Stimulated activated naive CD8-positive, alpha-beta T cell treated with anti-CD3 and anti-CD28 coated beads, Interleukin-15, Interleukin-2, amounts not matched to agents 100 ng/mL and 50 ng/mL, for 24 hours (primary cell): Measurements from ENCODE around the gene SUCLA2.

Experiments used
- H3K27ac Mint-ChIP-seq: one replicate; pipeline ENCODE4 v1.8.0; 2021; ENCODE audit warnings: mild to moderate bottlenecking, mixed read lengths
- H3K27me3 Mint-ChIP-seq: one replicate; pipeline ENCODE4 v1.8.0; 2021; ENCODE audit warnings: mixed read lengths
- H3K36me3 Mint-ChIP-seq: one replicate; pipeline ENCODE4 v1.8.0; 2021; ENCODE audit warnings: low read depth, mixed read lengths
- H3K4me1 Mint-ChIP-seq: one replicate; pipeline ENCODE4 v1.8.0; 2021; ENCODE audit warnings: low read depth, mixed read lengths
- H3K4me3 Mint-ChIP-seq: one replicate; pipeline ENCODE4 v1.8.0; 2021; ENCODE audit warnings: mild to moderate bottlenecking, mixed read lengths
- H3K9me3 Mint-ChIP-seq: one replicate; pipeline ENCODE4 v1.8.0; 2021; ENCODE audit warnings: mixed read lengths

The SUCLA2 gene

DNA sequence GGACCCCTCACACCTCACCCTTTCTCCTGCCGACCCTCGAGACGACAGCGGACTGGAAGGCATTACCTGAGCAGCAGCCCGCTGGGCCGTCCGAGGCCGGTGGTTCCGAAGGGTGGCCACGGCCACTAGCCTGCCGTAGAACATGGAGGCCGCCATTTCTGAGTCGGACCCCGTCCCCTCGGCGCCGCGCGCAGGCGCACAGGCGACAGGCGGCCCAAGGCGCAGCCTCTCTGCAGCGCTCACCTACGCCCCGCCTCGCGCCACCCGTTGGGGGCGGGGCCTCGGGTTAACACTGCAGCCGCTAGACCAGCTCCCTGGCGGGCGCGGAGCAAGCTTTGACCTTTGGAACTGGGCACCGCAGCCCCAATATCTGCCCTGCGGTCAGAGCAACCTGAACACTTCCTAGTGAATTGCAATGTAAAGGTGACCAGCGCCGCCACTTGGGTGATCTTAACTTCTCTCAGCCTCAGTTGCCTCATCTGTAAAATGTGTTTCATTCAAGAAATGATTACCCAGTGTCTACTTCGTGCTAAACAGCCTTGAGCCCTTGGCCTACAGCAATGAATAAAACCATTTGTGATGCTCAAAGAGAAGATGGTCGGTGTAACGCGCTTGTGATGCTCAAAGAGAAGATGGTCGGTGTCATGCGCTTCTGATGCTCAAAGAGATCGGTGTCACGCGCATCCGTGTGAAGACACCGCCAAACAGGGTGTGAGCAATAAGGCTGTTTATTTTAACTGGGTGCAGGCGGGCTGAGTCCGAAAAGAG lies at the start of gene SUCLA2:
Gene SUCLA2 (minus strand): TSS at position 160 of the 768 bp plus-strand sequence. CDS start 4 bp downstream, at position 156.
- peaks cover 44% of the 10 kb centered on the region for H3K4me1 Mint-ChIP-seq
- H3K27me3 Mint-ChIP-seq, result no peaks in the 10 kb centered on the region
- H3K9me3 Mint-ChIP-seq, result no peaks in the 10 kb centered on the region
- peaks cover 18% of the 10 kb centered on the region for H3K36me3 Mint-ChIP-seq
- H3K4me3 Mint-ChIP-seq, result peak within 1 kb of the TSS; percentile 96
- H3K27ac Mint-ChIP-seq, result peak within 1 kb of the TSS; percentile 83

GRCh38 chr13:48050550-48050949 lies 49.5 kb upstream of the SUCLA2 start:
- H3K4me3 Mint-ChIP-seq, result no peak overlapping the region
- no peaks in the 10 kb centered on the region for H3K9me3 Mint-ChIP-seq
- H3K4me1 Mint-ChIP-seq, result no peaks in the 10 kb centered on the region
- peaks cover 70% of the 10 kb centered on the region for H3K36me3 Mint-ChIP-seq
- H3K27me3 Mint-ChIP-seq, result no peaks in the 10 kb centered on the region
- H3K27ac Mint-ChIP-seq, result no peak overlapping the region

- Mint-ChIP-seq H3K4me1 (peaks cover 19% of the 10 kb centered on the region), H3K36me3 (peaks cover 60% of the 10 kb centered on the region)
Observed at GRCh38 chr13:48043789-48044503, 42.9 kb upstream of the SUCLA2 start.

GRCh38 chr13:48042894-48043293 lies 41.8 kb upstream of the SUCLA2 start:
- Mint-ChIP-seq H3K9me3 (no peaks in the 10 kb centered on the region), H3K4me3 (no peak overlapping the region), H3K27me3 (no peaks in the 10 kb centered on the region), H3K36me3 (peaks cover 55% of the 10 kb centered on the region), H3K4me1 (peaks cover 28% of the 10 kb centered on the region), H3K27ac (peak overlapping the region; percentile 29)

More at GRCh38 chr13:48043789-48044503, 42.9 kb upstream of the SUCLA2 start:
- Mint-ChIP-seq H3K27ac (peak overlapping the region; percentile 65), H3K9me3 (no peaks in the 10 kb centered on the region), H3K4me3 (no peak overlapping the region), H3K27me3 (no peaks in the 10 kb centered on the region)

- peaks cover 43% of the 10 kb centered on the region for H3K4me1 Mint-ChIP-seq
- H3K36me3 Mint-ChIP-seq, result peaks cover 39% of the 10 kb centered on the region
- no peaks in the 10 kb centered on the region for H3K9me3 Mint-ChIP-seq
- H3K27ac Mint-ChIP-seq, result no peak overlapping the region
- no peak overlapping the region for H3K4me3 Mint-ChIP-seq
- no peaks in the 10 kb centered on the region for H3K27me3 Mint-ChIP-seq
Observed at GRCh38 chr13:48040896-48041295, 39.8 kb upstream of the SUCLA2 start.

GRCh38 chr13:48040049-48040448 lies 39.0 kb upstream of the SUCLA2 start:
- Mint-ChIP-seq H3K4me3 (no peak overlapping the region), H3K27ac (peak overlapping the region; percentile 31), H3K4me1 (peaks cover 43% of the 10 kb centered on the region), H3K27me3 (no peaks in the 10 kb centered on the region), H3K9me3 (no peaks in the 10 kb centered on the region), H3K36me3 (peaks cover 37% of the 10 kb centered on the region)

- Mint-ChIP-seq H3K4me3 (peak overlapping the region; percentile 95), H3K9me3 (no peaks in the 10 kb centered on the region), H3K36me3 (peaks cover 41% of the 10 kb centered on the region), H3K27me3 (no peaks in the 10 kb centered on the region), H3K4me1 (peaks cover 35% of the 10 kb centered on the region), H3K27ac (peak overlapping the region; percentile 98)
Observed at GRCh38 chr13:48038761-48039160, 37.7 kb upstream of the SUCLA2 start.

DNA sequence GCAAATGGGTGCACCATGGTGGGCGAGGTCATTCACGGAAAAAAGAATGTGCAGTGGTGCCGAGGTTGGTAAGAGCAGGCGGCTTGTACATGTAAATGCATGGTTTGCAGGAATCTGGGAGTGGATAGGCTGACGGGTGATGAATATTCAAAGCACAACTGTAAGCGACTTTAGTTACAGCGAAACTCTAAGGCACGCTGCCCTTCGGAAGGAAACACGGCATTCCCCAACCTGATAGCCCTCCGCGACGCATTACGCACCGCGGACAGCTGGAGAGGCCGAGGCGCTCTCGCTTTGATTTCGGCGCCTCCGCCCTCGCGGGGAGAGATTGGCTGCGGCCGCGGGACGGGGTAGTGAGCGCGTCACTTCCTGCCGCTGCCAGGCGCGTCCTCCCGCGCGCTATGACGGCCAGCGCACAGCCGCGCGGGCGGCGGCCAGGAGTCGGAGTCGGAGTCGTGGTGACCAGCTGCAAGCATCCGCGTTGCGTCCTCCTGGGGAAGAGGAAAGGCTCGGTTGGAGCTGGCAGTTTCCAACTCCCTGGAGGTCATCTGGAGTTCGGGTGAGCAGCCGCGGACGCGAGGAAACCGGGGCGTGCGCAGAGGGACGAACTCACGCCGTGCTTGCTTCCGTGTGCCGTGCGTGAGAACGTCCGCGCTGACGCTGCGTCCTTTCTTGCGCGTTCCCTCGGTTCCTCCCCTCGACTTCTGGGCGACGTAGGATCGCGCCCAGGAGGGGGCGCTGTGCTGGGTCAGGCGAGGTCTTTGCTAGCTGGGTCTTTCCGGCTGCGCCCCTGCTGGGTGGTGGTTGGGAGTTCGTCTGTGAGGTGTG lies 36.5 kb upstream of the SUCLA2 start, which contains the start of gene NUDT15:
Gene NUDT15 (plus strand): TSS at position 381 of the 828 bp plus-strand sequence. CDS start 21 bp downstream, at position 402.
- Mint-ChIP-seq H3K27me3 (no peaks in the 10 kb centered on the region), H3K36me3 (peaks cover 38% of the 10 kb centered on the region), H3K27ac (peak within 1 kb of the TSS; percentile 98), H3K9me3 (no peaks in the 10 kb centered on the region), H3K4me3 (peak within 1 kb of the TSS; percentile 95), H3K4me1 (peaks cover 32% of the 10 kb centered on the region)

DNA sequence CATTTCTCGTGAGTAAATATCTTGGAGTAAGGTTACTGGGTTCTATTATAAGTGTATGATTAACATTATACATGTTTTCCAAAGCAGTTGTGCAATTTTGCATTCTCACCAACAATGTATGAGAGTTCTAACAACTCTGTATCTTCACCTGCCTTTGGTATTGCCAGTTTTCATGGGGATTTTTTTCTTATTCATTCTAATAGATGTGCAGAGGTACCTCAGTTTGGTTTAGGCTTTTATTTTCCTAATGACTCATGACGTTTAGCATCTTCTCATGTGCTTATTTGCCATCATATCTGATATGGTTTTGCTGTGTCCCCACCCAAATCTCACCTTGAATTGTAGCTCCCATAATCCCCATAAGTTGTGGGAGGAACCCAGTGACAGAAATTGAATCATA lies 28.8 kb upstream of the SUCLA2 start:
- H3K36me3 Mint-ChIP-seq, result peaks cover 41% of the 10 kb centered on the region
- no peaks in the 10 kb centered on the region for H3K4me1 Mint-ChIP-seq
- no peaks in the 10 kb centered on the region for H3K9me3 Mint-ChIP-seq
- no peak overlapping the region for H3K4me3 Mint-ChIP-seq
- H3K27ac Mint-ChIP-seq, result no peak overlapping the region
- H3K27me3 Mint-ChIP-seq, result no peaks in the 10 kb centered on the region

DNA sequence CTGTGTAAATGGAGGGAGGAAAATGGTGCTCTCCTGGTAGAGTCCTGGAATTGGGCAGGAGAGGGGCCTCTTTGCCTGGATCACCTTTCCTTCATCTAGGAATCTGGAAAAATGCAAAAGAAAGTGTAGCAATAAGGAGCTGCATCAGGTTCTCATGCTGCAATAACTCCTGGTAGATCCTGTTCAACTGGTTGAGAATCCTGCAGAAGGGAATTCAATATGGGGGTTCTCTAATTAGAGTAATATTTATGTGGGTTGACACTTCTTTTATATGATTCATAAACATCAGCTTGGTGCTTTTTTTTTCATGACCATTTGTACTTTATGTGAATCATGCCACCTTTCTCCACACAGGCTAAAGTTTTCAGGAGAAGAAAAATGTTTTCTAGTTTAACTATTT lies 27.0 kb upstream of the SUCLA2 start:
- no peaks in the 10 kb centered on the region for H3K9me3 Mint-ChIP-seq
- H3K4me3 Mint-ChIP-seq, result no peak overlapping the region
- H3K27ac Mint-ChIP-seq, result no peak overlapping the region
- peaks cover 36% of the 10 kb centered on the region for H3K36me3 Mint-ChIP-seq
- H3K27me3 Mint-ChIP-seq, result no peaks in the 10 kb centered on the region
- no peaks in the 10 kb centered on the region for H3K4me1 Mint-ChIP-seq

DNA sequence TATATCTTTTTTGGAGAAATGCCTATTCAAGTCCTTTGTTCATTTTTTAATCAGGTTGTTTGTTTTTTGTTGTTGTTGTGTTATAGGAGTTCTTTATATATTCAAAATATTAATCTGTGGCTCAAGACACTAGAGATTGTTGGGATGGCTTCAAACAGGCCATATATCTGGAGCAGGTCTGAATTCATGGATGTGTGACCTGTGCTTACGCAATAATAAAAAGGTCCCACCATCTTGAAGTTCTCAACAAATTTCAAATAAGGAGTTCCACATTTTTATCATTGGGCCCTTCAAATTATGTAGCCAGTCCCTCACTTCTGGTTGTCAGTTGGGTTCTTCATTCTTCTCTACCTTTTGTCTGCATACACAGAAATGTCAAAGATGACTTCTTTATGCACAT lies 18.7 kb upstream of the SUCLA2 start:
- Mint-ChIP-seq H3K27ac (no peak overlapping the region), H3K4me1 (no peaks in the 10 kb centered on the region)

GRCh38 chr13:48018637-48019036 lies 17.6 kb upstream of the SUCLA2 start:
- peaks cover 10% of the 10 kb centered on the region for H3K36me3 Mint-ChIP-seq
- H3K27me3 Mint-ChIP-seq, result no peaks in the 10 kb centered on the region
- no peak overlapping the region for H3K4me3 Mint-ChIP-seq
- H3K27ac Mint-ChIP-seq, result no peak overlapping the region
- no peaks in the 10 kb centered on the region for H3K9me3 Mint-ChIP-seq
- no peaks in the 10 kb centered on the region for H3K4me1 Mint-ChIP-seq

More for the DNA sequence above, 18.7 kb upstream of the SUCLA2 start:
- Mint-ChIP-seq H3K27me3 (no peaks in the 10 kb centered on the region), H3K4me3 (no peak overlapping the region), H3K9me3 (no peaks in the 10 kb centered on the region), H3K36me3 (peaks cover 10% of the 10 kb centered on the region)

DNA sequence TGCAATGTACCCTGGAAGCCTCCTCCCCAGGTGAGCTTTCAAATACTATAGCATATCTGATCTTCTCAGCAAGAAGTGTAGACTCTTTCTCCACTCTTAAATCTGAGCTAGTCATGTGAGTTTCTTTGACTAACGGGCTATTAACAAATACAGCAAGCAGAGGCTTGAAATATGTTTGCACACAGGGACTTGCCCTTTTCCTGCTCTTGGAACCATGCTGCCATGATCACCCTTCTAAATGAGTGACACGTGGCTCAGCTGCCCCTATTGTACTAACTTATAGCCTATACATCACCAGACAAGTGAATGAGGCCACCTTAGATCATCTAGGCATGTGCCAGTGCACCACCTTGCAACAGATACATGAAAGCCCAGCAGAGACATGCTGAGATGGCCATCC lies 13.3 kb upstream of the SUCLA2 start:
- Mint-ChIP-seq H3K4me1 (no peaks in the 10 kb centered on the region), H3K9me3 (no peaks in the 10 kb centered on the region), H3K27ac (no peak overlapping the region), H3K27me3 (no peaks in the 10 kb centered on the region), H3K4me3 (no peak overlapping the region), H3K36me3 (peaks cover 6% of the 10 kb centered on the region)

DNA sequence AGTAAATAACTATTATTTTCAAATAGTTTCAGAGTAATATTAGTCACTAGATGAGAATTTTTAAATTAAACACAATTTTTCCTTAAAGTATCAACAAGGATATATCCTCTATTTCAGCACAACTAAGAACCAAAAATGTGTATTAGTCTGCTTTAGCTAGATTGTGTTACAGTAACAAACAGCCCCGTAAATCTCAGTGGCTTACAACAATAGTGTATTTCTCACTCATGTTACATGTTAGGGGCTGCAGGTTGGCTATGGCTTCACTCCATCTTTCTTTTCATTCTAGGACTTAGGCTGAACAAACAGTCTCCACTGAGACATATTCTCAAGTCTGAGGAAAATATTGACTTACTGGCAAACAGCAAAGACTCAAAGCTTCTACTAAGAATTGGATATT lies 11.6 kb upstream of the SUCLA2 start:
- no peaks in the 10 kb centered on the region for H3K9me3 Mint-ChIP-seq
- H3K36me3 Mint-ChIP-seq, result peaks cover 4% of the 10 kb centered on the region
- H3K4me1 Mint-ChIP-seq, result no peaks in the 10 kb centered on the region
- no peaks in the 10 kb centered on the region for H3K27me3 Mint-ChIP-seq
- no peak overlapping the region for H3K27ac Mint-ChIP-seq
- no peak overlapping the region for H3K4me3 Mint-ChIP-seq

DNA sequence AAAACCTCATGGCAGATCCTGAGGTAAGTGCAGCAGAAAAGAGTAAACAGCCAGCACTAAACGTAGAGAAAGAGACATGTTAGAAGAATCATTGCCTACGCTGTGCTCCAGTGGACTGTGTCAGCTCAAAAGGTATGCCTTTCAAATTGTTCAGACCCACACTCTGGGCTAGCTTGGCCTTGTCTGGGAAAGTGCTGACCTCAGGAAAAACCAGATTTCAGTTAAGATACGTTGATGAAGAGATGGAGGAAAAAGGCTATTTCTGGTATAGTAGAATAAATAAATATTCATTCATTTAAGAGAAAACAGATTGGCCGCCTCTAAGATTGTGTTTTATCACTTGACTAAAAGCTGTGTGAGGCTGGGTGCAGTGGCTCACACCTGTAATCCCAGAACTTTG lies 9.6 kb upstream of the SUCLA2 start:
- Mint-ChIP-seq H3K4me3 (no peak overlapping the region), H3K9me3 (no peaks in the 10 kb centered on the region), H3K27ac (no peak overlapping the region), H3K27me3 (no peaks in the 10 kb centered on the region), H3K4me1 (no peaks in the 10 kb centered on the region), H3K36me3 (peaks cover 4% of the 10 kb centered on the region)
